Activated T-cell treated with anti-CD3 and anti-CD28 coated beads for 48 hours (primary cell): Measurements from ENCODE around the gene PAX7.
"Not testable (repeated sequence)": the region's sequence is repeated elsewhere in the genome, so short reads cannot be mapped to it uniquely, and the experiment has no call there.

Source experiments
- DNase-seq: peaks from one replicate; pipeline ENCODE4 v3.0.0-alpha.2; 2020; ENCODE audit warnings: low read depth

Gene PAX7

DNA sequence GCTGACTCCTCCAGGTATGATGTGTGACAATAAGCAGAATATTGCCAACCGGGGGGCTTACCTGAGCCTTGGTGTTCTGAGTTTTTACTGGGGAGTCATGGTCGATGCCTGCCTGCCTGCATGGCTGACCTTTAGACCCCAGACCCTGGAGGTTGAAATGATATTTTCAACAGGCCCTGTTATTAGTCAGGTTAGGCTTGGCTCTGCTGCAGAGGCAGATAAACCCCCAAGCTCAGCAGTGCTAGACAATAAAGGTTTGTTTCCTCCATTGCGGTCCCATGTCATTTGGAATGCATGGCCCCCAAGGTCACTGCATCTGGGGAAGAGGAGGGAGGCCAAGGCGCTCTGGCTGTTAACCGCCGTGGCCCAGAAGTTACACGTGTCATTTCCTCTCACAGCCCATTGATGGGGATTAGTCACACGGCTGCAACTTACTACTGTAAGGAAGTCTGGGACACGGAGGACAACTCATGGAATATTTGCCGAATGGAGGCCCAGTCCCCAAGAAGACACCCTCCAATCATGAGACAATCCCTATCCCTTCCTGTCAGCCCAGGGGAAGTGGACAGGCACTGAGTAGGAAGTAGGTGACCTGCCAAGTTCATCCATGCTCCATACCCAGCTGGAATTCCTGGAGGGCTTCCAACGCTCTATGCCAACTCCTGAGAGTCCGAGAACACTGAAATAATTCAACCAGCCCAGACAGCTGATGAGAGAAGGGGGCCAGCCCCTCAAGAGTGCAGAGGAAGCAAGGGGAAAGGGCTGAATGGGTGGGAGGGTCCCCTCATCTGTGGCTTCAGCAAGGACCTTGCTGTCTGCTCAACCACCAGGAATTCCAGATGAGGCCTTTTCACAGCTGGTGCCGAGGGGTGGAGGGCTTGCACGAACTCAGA is 131.5 kb downstream of the PAX7 start:
- no peak for DNase-seq

DNA sequence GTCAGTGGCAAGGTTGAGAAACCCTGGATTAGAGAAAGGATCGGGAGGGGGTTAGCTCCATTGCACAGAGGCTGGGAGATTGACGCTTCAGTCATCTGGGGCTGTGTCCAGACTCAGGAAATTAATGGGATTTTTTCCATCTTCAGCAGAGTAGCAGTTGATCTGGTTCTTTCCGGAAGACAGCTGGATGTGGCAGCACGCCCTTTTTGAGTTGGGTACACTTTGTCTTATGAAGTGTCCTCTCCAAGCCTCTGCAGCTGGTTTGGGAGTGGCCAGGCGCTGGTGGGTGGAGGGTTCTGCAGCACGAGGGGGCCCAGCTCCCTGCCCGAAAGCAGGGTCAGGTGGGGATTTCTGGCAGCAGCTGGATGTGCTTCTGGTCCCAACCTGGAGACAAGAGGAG is 133.7 kb downstream of the PAX7 start:
- DNase-seq, result no peak

DNA sequence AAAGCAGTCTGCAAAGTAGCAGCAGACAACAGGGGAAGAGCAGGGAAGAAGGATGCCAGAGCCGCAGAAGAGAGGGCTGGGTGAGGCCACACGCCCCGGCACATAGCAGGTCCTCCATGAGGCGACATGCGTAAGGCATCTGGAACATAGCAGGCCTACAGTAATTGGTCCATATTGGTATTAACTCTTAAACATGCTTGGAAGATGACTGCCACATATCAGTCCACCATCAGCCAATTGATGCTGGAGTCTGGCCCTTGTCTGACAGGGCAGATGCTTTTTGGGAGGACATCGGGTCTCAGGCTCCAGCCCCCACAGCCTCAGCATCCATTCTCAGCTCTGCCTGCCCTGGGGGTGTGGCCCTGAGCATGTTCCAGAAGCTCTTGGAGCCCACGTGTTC is 135.1 kb downstream of the PAX7 start:
- no peak for DNase-seq

DNA sequence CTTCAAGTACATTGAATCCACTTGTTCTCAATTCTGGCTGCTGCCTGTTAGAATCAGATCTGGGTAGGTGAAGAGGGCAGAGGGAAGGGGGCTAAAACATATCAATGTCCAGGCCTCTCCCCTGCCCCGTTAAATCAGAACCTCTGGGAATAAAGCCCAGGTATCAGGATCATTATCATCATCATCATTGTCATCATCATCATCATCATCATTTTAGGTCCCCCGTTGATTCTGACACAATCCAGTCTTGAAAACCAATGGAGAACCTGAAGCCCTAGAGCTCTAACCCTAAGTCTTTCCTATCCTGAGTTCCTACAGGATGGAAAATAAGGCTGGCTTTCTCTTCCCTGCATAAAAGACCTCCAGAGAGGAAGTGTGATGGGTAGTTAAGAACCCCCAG is 135.7 kb downstream of the PAX7 start:
- no peak for DNase-seq

DNA sequence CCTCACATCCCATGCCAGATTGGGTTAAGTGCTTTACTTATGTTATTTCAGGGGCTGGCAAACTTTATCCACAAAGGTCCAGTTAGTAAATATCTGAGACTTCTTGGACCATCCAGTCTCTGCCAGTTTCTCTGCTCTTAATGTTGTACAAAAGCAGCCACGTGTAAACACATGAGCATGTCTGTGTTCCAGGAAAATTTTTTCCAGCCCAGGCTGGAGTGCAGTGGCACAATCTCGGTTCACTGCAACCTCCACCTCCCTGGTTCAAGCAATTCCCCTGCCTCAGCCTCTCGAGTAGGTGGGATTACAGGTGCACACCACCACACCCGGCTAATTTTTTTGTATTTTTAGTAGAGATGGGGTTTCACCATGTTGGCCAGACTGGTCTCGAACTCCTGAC is 136.9 kb downstream of the PAX7 start:
- DNase-seq, result not testable (repeated sequence)

DNA sequence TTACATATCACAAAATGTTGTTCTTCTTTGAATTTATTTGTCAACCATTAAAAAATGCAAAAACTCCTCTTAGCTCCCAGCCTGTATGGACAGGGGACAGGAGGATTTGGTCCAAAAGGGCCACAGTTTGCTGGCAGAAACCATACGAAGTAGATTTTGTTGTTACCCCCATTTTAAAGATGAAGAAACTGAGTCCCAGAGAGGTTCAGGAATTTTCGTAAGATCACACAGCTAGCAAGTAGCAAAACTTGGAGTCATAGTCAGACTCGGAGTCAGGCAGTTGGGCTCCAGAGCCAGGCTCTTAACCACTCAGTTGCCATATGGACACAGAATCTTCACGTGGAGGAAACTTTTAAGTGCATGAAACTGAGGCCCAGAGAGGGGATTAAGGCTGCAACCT is 137.4 kb downstream of the PAX7 start:
- DNase-seq, result no peak

DNA sequence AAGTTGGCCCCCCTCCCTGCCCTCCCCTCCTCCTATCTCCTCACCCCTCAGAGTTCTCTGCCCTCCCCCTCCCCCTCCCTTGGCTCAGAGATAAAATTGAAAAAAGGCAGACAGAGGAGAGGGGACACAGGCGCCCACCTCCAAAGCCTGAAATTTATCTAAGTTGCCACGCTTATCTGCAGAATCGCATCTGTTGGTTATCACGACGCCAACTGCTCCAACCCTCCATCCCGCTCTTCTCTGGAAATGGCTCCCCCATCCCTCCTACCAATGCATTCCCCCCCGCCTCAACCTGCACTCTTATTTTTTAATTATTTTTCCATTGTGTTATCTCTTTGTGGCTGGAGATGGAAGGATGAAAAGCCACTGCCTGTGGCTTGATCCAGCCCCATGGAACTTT is 138.5 kb downstream of the PAX7 start:
- DNase-seq, result no peak

DNA sequence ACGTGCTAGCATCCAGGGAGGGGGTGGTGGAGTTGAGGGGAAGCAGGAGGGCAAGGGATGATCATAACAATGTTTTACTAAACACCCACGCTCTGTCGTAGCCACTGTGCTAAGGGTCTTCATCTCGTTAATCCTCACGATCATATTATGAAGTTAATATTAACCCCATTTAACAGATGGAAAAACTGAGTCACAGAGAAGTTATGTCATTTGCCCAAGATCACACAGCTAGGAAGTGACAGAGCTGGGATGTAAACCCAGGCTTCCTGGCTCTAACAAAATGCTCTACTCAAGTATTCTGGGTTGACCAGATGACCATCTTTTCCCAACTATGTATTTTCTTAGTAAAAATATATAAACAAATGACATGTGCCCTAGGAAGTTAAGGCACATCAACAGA is 140.2 kb downstream of the PAX7 start:
- DNase-seq, result no peak

DNA sequence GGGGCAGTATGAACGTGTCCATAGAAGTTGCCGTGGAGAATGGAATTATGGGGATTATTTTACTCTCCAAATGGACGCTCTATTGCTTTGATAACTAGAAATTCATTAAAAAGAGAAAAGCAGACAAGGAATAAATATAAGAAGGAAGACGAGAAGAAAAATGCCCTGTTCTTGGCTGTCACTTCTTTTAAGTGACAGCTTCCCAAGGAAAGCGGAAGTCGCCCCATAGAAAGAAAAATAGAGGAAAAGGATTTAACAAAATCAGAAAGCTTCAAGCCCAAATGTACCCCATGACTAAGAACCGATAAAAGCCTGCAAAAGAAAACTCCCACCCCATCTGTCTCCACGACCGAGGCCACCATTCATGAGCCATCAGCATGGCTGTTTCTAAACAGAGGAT is 143.1 kb downstream of the PAX7 start:
- DNase-seq, result no peak

DNA sequence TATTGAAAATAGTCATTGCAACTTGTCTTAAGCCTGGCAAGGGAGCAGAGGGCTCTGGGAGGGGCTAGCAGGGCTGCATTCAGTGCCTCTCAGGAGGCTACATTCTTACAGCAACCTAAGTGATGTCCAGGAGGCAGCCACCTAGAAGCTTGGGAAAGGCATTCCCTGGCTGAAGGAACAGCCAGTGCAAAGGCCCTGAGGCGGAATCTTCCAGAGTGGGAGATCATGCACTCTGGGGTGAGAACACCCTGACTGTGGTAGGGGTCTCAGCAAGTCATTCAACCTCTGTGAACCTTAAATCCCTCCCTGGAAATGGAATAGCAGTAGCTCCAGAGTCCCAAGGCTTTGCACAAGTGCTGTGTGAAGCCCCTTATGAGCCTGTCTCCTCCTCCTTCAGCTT is 144.7 kb downstream of the PAX7 start:
- no peak for DNase-seq

DNA sequence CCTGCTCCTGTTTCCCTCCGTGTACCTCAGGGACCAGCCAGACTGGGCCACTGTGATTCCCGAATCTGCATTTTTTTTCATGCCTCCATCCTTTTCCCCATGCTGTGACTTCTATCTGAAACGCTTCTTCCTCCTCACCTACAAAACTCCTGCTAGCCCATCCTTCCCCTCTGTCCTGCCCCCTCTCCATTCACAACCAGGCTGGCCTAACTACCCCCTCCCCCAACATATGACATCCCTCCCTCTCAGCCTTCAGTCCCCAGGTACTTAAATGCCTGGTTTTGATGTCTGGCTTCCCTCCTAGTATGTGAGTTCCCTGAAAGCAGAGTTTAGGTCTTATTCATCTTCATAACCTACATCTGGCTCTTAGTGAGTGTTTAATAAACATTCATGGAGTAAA is 146.1 kb downstream of the PAX7 start:
- no peak for DNase-seq

DNA sequence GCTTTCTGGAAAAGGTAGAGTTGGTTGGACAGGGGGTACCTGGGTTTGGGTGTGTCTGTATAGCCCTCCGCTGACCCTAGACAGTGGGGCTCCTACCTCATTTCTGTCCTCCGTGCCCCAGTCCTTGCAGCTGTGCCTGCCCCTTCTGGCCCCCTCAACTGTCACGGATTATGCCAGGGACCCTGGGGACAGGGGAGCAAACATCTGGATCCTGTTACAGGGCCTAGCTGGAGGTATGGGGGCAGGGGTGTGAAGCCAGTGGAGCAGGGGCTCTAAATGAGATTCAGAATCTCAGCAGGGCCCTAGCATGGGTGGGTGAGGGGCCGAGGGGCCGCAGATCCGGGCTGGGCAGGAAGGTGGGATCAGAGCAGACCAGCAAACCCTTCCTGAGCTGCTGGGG is 147.8 kb downstream of the PAX7 start:
- no peak for DNase-seq

DNA sequence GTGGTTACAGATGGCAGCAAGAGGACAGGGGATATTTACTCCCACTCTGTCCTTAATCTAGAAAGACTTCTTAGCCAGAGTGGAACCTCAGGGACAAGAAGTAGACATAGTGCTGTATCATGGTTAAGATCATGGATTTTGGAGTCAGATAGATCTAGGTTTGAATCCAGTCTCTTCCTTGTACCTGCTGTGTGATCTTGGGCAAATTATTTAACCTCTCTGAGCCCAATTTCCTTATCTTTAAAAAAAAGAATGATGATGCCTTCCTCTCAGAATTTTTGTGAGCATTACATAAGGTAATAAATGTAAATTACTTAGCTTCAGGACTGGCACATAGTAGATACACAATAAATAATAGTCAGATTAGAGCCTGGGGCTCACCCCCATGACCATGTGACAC is 150.4 kb downstream of the PAX7 start:
- no peak for DNase-seq

DNA sequence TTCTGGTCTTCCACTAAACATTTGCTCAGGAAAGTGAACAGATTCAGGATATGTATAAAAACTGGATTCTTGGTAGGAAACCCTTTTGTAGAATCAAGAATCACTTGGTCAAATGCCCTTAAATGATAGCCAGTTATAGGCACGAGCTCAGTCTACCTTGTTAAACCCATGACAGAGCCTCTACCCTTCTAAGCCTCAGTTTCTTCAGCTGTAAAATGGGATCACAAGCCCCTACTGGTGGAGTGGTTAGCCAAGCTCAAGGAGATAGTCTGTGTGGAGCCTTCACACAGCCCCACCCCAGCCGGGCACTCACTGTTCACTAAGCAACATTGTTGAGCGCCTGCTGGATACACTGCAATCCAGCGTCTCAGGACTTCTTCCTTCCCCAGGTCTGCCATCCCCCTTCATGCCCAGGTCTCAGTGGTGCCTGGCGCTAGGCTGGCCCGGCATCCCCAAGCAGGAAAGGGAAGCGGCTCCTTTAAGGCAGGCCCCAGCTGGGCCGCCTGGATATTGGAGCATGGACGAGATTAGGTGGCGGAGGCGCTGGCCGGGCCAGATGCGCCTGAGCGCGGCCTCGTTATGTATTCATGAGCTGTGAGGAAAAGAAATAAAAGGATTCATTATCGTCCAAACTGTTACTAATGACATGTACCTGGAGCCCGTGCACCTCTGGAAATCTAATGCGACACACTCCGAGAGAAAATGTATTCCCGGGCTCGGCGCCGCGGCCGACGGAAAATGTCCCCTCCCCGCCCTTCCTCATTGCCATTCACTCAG is 153.2 kb downstream of the PAX7 start:
- DNase-seq, result no peak

DNA sequence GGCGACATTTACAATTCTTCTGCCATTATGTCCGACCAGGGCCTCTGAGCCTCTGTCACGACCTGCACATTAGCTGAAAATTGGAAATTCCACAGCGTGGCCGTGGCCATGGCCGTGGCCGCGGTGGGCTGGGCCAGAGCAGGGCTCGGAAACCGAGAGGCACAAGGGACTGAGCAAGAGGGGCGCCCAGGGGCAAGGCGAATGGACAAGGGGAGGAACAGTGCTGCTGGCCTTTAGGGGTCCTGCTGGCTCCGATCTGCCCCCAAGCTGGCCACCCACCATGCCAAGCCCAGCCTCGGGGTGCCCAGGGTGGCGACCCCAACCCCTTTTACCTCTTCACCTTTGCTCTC is 153.8 kb downstream of the PAX7 start:
- no peak for DNase-seq

DNA sequence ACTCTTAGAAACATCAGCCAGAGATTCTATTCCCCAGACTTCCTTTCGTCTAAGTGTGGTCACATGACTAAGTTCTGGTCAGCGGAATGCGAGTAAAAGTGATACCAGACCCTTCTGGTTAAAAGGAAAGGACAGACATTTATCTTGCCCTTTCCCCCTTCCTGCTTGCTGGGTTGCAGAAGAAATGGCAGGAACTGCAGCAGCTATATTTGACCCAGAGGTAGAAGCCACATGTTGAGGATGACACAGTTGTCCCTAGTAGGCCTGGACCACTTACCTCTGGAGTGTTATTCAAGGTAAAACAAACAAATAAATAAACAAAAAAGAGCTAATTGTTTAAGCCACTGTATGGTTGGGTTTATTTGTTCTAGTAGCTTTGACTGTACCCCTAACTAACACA is 155.5 kb downstream of the PAX7 start:
- DNase-seq, result no peak

DNA sequence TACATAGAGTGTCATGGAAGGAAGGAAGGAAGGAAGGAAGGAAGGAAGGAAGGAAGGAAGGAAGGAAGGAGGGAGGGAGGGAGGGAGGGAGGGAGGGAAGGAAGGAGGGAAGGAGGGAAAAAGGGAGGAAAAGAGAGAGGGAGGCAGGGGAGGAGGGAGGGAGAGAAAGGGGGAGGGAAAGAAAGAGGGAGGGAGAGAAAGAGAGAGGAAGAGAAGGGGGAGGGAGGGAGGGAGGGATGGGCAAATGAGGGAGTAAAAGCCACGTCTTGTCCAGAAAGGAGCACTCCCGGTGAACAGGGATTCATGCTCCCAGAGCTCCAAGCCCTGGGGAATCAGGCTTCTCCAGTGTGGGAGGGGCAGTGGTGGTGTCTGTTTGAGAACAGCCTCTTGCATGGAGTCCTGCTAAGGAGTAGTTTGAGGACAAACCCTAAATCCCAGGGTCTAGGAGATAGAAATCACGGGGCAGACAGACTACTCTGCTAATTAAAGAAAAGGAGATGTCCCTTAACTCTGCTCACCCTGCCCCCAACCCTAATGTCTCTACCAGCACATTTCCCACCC is 157.3 kb downstream of the PAX7 start:
- no peak for DNase-seq

DNA sequence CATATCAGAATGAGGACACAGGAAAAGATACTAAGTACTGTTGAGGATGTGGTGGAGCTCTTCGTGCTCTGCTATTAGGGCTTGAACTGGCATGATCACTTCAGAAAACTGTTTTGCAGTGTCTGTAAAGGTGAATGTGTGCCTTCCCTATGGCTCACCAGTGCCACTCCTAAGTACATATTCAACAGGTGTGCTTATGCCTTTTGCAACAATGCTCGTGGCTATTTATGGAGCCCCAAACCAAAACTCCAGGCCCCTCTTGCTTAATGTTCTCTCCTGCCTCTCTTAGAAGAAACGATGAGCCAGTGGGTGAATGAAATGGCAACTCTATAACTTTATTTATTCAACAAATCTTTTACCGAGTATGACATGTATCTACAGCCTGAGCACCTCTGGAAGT is 158.6 kb downstream of the PAX7 start:
- no peak for DNase-seq

DNA sequence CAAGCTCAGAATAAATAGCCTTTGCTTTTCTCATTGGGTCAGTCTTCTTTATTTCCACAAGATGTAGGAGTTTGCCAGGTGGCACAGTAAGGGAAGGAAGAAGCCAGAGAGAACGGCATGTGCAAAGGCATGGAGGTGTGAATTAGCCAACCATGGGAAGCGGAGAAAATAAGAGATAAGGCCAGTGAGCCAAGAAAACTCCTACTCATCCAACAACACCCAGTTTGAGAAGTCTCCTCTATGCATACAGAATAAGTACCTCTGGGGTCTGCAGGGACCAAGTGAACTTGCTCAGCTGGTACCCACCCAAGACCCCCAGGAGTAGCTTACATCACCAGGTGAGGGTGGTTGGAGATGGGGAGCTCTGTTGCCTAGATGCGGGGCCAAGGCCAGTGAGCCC is 162.1 kb downstream of the PAX7 start:
- no peak for DNase-seq

DNA sequence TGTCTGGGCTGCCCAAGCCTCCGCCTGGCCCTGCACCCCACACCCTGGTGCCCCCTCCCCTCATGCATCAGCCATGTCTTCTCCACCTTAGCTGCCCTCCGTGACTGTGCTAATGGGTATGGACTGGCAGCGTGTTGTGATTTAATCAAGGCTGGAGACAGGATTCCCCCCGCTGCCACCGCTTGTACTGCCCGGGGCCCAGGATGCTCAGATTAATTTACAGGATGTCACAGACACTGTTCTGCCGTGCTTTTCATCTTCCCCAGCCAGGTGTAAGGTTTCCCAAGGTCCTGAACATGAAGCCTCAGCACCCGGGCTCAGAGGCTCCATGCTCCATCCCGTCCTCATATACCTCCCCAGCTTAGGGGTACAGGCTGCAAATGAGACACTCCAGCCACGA is 162.5 kb downstream of the PAX7 start:
- no peak for DNase-seq

DNA sequence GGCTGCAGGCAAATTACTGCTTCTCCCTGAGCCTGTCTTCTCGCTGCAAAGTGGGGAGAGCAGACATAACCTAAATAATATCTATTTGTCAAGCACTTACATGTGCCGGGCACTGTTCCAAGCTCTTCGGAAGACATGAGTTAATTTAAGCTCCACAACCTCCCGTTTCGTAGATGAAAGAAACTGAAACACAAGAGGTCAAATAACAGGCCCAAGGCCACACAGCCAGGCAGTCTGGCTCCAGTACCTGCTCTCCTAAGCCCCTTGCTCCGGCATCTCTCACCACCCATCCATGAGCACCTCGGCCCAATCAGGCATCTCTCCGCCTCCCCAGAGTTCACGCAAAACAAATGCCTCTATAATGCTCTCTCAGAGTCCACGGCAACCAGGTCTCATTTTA is 163.4 kb downstream of the PAX7 start:
- no peak for DNase-seq

DNA sequence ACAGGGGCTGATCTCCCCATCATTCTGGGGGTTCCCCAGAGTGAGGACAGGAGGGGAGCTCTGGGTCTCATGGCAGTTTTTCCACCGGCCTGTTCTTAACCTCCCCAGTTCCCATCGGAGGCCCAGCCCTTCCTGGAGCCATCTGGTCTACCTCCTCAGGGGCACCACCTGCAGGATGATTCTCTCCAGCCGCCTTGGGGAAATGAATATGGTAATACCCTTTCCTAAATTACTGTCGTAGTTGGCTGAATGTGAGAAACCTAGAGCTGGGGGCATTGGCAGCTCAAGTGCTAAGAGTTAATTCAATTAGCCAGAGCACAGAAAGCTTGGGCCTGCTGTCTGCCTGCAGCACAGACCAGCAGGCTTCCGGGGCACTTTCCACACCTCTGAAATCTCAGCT is 163.9 kb downstream of the PAX7 start:
- no peak for DNase-seq

DNA sequence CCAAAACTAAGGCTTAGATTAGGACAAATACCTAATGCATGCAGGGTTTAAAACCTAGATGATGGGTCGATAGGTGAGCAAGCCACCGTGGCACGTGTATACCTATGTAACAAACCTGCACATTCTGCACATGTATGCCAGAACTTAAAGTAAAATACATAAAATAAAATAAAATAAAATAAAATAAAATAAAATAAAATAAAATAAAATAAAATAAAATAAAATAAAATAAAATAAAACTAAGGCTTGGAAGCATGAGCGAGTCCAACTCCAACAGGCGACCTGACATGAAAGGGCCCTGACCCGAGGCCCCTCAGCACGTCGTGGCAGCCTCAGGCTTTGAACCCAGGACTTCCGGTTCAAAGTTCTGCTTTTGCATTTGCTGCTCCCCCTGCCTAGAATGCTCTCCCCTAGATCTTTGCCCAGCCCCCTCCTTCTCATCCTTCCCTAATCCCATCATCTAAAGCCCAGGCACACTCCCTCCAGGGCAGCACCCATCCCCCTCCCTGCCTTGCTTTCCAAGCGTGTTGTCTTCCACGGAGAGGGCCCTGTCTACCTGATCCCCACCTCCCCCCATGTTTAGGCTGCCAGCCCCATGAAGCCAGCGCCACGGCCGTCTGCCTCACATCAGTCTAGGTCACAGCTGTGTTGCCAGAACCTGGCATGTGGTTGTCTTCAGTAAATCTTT is 164.5 kb downstream of the PAX7 start:
- no peak for DNase-seq
